GM08714 (cell line): ENCODE data around the gene BCL2.
"Not testable (repeated sequence)": the region's sequence is repeated elsewhere in the genome, so short reads cannot be mapped to it uniquely, and the experiment has no call there.

Experiments used
- H3K4me3 ChIP-seq: fragments of 200-500 bp; sonication (Bioruptor generic); 2 replicates; pipeline ENCODE4 v1.5.1; 2014; ENCODE audit warnings: mild to moderate bottlenecking, low read length, inconsistent platforms
- ZNF274 ChIP-seq: IDR thresholded peaks from 2 replicates; pipeline ENCODE4 v1.6.1; 2012; ENCODE audit warnings: mild to moderate bottlenecking, low read depth, low read length

BCL2 gene

GRCh38 chr18:63319383-63320122 lies at the start of gene BCL2:
BCL2 (minus strand) TSS chr18:63319769.
- peak within 1 kb of the TSS; percentile 97 for H3K4me3 ChIP-seq
- TF ChIP-seq ZNF274 = no peak

DNA sequence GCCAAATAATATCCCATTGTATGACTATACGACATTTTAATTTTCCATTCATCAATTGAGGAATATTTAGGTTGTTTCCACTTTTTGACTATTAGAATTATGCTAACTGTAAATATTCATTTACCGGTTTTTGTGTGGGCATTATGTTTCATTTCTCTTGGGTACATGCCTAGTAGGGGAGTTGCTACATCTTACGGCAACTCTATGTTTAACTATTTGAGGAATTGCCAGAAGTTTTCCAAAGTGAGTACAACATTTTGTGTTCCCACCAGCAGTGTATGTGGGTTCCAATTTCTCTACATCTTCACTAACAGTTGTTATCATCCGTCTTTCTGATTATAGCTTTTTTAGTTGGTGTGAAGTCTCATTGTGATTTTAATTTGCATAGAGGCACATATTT lies 49.0 kb upstream of the BCL2 start:
- H3K4me3 ChIP-seq = no peak overlapping the region
- no peak for TF ChIP-seq ZNF274

- TF ChIP-seq ZNF274 = no peak
- H3K4me3 ChIP-seq = peak within 1 kb of the TSS; percentile 81
Observed at GRCh38 chr18:63367053-63367953, 47.7 kb upstream of the BCL2 start, which contains the start of gene KDSR. KDSR (minus strand) TSS chr18:63367206; CDS start chr18:63367118, 88 bp downstream.

- H3K4me3 ChIP-seq = peak overlapping the region; percentile 81
- TF ChIP-seq ZNF274 = no peak
Observed at GRCh38 chr18:63366213-63367052, 46.9 kb upstream of the BCL2 start.

- TF ChIP-seq ZNF274 = no peak
- H3K4me3 ChIP-seq = peak overlapping the region; percentile 81
Observed at GRCh38 chr18:63365876-63366212, 46.3 kb upstream of the BCL2 start.

GRCh38 chr18:63363951-63364350 lies 44.4 kb upstream of the BCL2 start:
- no peak overlapping the region for H3K4me3 ChIP-seq
- TF ChIP-seq ZNF274 = no peak

GRCh38 chr18:63363420-63363819 lies 43.9 kb upstream of the BCL2 start:
- H3K4me3 ChIP-seq = not testable (repeated sequence)

DNA sequence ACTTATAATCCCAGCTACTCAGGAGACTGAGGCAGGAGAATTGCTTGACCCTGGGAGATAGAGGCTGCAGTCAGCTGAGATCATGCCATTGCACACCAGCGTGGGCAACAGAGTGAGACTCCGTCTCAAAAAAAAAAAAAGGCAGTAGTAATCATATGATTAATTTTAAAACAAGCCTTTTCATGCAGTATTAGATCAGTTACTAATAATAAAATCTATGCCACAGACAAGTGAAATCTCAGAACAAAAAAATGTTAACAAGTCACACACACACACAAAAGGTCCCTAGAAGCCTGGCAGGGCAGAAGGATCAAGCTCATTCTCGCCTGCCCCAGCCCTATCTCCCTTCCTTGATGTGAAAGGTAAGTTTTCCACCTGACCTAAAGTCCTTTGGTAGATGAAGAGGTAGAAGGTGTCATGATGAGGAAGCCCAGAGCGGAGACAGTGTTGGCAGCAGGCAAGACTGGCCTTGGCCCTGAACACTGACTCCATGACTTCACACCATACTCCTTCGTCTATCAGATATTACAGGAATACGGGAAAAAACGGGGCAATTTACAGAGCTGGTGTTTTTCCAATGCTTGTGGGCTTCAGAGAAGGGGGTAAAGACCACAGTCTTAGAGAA lies 36.8 kb upstream of the BCL2 start:
- no peak overlapping the region for H3K4me3 ChIP-seq
- no peak for TF ChIP-seq ZNF274

DNA sequence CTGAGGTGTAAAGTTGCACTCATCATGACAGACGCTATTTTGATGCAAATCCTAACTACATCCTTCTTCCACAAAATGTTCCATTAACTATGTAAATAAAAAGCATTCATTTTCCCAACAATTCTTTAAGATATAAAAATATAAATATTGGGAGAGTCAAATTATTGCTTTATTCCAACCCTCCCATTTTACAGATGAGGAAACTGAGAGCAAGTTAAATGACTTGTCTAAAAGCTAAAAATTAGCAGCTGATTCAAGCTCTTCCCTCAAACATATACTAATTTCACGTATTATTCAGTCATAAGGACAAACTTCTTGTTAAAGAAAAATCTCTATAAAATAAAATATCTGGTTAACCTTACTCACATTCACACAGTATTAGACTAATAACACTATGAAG lies 30.7 kb upstream of the BCL2 start:
- TF ChIP-seq ZNF274 = no peak
- no peak overlapping the region for H3K4me3 ChIP-seq

GRCh38 chr18:63348508-63349136 lies 29.1 kb upstream of the BCL2 start:
- no peak overlapping the region for H3K4me3 ChIP-seq
- no peak for TF ChIP-seq ZNF274

- H3K4me3 ChIP-seq = no peak overlapping the region
- TF ChIP-seq ZNF274 = no peak
Observed at GRCh38 chr18:63346480-63347183, 27.1 kb upstream of the BCL2 start.

DNA sequence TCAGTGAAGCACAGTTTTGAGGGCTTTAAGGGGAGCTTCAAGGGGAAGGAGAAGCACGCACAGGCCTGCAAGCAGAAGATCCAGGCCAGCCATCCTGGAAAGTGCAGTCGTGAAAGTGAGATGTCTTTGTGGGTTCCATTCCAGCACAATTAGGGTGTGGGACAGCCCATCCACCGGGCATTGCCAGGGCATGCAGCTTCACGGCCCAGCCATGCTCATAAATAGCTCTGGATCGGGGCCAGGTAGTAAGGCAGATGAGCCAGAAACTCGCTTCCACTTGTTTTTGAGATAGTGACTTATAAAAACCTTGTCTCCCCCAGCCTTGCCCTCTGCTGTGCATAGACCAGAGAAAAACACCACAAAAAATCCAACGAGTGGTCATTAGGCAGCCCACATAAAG lies 26.5 kb upstream of the BCL2 start:
- no peak for TF ChIP-seq ZNF274

GRCh38 chr18:63344918-63345317 lies 25.3 kb upstream of the BCL2 start:
- H3K4me3 ChIP-seq = no peak overlapping the region
- no peak for TF ChIP-seq ZNF274

More for the DNA sequence above, 26.5 kb upstream of the BCL2 start:
- H3K4me3 ChIP-seq = no peak overlapping the region

GRCh38 chr18:63344263-63344662 lies 24.7 kb upstream of the BCL2 start:
- H3K4me3 ChIP-seq = no peak overlapping the region
- TF ChIP-seq ZNF274 = no peak
